Neutrophil (primary cell): Measurements from ENCODE around the gene NR2C2.

Source experiments
- H3K27ac ChIP-seq: fragments of 200-600 bp; sonication (generic); 2 replicates; pipeline ENCODE4 v1.5.1; 2016; ENCODE audit warnings: mild to moderate bottlenecking, moderate library complexity
- H3K27me3 ChIP-seq: fragments of 200-600 bp; sonication (generic); 2 replicates; pipeline ENCODE4 v1.6.0; 2016; ENCODE audit warnings: mild to moderate bottlenecking
- H3K36me3 ChIP-seq: fragments of 200-600 bp; sonication (generic); 2 replicates; pipeline ENCODE4 v1.5.1; 2017
- H3K4me1 ChIP-seq, 2 experiments: fragments of 200-600 bp in 1 of 2; sonication (generic) in 1 of 2; 1 replicate in 1 of 2; 2 replicates in 1 of 2; pipeline versions ENCODE4 v1.5.1 to v1.6.1; 2013 to 2016; ENCODE audit warnings: low read depth in 1 of 2, low read length in 1 of 2, mild to moderate bottlenecking in 1 of 2, moderate library complexity in 1 of 2; ENCODE audit not compliant: control insufficient read depth in 1 of 2, insufficient read depth in 1 of 2
- H3K4me3 ChIP-seq, 2 experiments: fragments of 200-600 bp in 1 of 2; sonication (generic) in 1 of 2; 1 replicate in 1 of 2; 2 replicates in 1 of 2; pipeline ENCODE4 v1.5.1; 2013 to 2016; ENCODE audit warnings: low read depth in 1 of 2, low read length in 1 of 2, mild to moderate bottlenecking in 1 of 2, moderate library complexity in 1 of 2
- H3K9me3 ChIP-seq: fragments of 200-600 bp; sonication (generic); 2 replicates; pipeline ENCODE4 v1.5.1; 2016
- CTCF ChIP-seq: fragments of 200-600 bp; sonication (generic); IDR thresholded peaks from 2 replicates; pipeline ENCODE4 v1.5.1; 2016; ENCODE audit warnings: antibody characterized with exemption

The NR2C2 gene

GRCh38 chr3:15051531-15051930 is 104.1 kb downstream of the NR2C2 start:
- Histone ChIP-seq H3K36me3 (peaks cover 68% of the 10 kb centered on the region), H3K27ac (no peak overlapping the region), H3K4me1 (no peaks in the 10 kb centered on the region), H3K4me3 (no peak overlapping the region), H3K27me3 (no peaks in the 10 kb centered on the region), H3K9me3 (no peaks in the 10 kb centered on the region)
- no peak for TF ChIP-seq CTCF

GRCh38 chr3:15052335-15053242 is 105.2 kb downstream of the NR2C2 start:
- Histone ChIP-seq H3K9me3 (no peaks in the 10 kb centered on the region), H3K4me1 (no peaks in the 10 kb centered on the region), H3K27me3 (no peaks in the 10 kb centered on the region), H3K4me3 (no peak overlapping the region), H3K36me3 (peaks cover 63% of the 10 kb centered on the region), H3K27ac (no peak overlapping the region)
- TF ChIP-seq CTCF = no peak

DNA sequence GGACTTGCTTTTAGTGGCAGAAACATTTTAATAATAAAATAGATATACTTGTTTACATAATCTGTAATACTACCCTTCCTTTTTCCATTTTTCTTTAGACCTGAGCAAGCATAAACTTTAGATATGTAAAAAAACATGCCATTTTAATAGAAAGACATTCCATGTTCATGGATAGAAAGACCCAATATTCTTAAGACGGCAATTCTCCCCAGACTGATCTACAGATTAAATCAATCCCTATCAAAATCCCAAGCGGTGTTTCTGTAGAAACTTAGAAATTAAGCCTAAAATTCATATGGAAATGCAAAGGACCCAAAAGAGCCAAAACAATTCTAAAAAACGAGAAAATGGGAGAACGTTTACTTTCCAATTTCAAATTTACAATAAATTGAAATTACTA is 106.2 kb downstream of the NR2C2 start:
- Histone ChIP-seq H3K27ac (no peak overlapping the region), H3K4me3 (no peak overlapping the region), H3K36me3 (peaks cover 55% of the 10 kb centered on the region), H3K4me1 (no peaks in the 10 kb centered on the region), H3K9me3 (no peaks in the 10 kb centered on the region), H3K27me3 (no peaks in the 10 kb centered on the region)
- TF ChIP-seq CTCF = no peak

DNA sequence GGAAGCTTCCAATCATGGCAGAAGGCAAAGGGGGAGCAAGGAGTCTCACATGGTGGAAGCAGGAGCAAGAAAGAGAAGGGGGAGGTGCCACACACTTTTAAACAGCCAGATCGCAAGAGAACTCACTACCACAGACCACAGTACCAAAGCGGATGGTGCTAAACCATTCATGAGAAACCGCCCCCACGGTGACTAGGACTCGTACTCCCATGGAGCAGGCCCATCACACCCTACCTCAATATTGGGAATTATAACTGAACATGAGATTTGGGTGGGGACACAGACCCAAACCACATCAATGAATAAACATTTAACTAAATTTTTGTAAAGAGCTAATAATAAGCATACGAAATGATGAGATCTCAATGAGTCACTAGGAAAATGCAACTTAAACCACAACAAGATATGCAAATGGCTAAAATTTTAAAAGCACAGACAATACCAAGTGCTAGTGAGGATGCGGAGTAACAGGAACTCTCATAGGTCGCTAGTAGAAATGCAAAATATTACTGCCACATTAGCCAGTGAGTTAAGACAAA is 107.7 kb downstream of the NR2C2 start:
- Histone ChIP-seq H3K4me1 (no peaks in the 10 kb centered on the region), H3K27me3 (no peaks in the 10 kb centered on the region), H3K36me3 (peaks cover 40% of the 10 kb centered on the region), H3K27ac (no peak overlapping the region), H3K4me3 (no peak overlapping the region), H3K9me3 (no peaks in the 10 kb centered on the region)
- no peak for TF ChIP-seq CTCF

- Histone ChIP-seq H3K36me3 (peaks cover 23% of the 10 kb centered on the region), H3K4me1 (no peaks in the 10 kb centered on the region), H3K4me3 (no peak overlapping the region), H3K9me3 (no peaks in the 10 kb centered on the region), H3K27ac (no peak overlapping the region), H3K27me3 (no peaks in the 10 kb centered on the region)
- no peak for TF ChIP-seq CTCF
Observed at GRCh38 chr3:15056676-15057404, 109.5 kb downstream of the NR2C2 start.
